HS-27A (cell line): ENCODE measurements around the gene NLGN1.
"Not testable (repeated sequence)": the region's sequence is repeated elsewhere in the genome, so short reads cannot be mapped to it uniquely, and the experiment has no call there.

Experiments
- DNase-seq: peaks from one replicate; pipeline ENCODE4 v3.0.0-alpha.2; 2012; ENCODE audit warnings: low read depth, missing footprints

NLGN1 gene

GRCh38 chr3:173567997-173568396, 170.5 kb downstream of the NLGN1 start:
- no peak for DNase-seq

DNA sequence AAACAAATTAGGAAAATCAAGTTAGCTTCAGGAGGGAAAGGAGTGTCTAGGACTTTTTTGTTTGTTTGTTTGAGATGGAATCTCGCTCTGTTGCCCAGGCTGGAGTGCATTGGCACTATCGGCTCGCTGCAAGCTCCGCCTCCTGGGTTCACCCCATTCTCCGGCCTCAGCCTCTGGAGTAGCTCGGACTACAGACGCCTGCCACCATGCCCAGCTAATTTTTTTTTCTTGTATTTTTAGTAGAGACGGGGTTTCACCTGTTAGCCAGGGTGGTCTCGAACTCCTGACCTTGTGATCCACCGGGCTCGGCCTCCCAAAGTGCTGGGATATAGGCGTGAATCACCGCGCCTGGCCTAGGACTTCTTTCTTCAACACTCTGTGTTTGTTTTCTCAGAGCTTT, 171.1 kb downstream of the NLGN1 start:
- DNase-seq = no peak

GRCh38 chr3:173583496-173583895, 186.0 kb downstream of the NLGN1 start:
- DNase-seq = no peak

DNA sequence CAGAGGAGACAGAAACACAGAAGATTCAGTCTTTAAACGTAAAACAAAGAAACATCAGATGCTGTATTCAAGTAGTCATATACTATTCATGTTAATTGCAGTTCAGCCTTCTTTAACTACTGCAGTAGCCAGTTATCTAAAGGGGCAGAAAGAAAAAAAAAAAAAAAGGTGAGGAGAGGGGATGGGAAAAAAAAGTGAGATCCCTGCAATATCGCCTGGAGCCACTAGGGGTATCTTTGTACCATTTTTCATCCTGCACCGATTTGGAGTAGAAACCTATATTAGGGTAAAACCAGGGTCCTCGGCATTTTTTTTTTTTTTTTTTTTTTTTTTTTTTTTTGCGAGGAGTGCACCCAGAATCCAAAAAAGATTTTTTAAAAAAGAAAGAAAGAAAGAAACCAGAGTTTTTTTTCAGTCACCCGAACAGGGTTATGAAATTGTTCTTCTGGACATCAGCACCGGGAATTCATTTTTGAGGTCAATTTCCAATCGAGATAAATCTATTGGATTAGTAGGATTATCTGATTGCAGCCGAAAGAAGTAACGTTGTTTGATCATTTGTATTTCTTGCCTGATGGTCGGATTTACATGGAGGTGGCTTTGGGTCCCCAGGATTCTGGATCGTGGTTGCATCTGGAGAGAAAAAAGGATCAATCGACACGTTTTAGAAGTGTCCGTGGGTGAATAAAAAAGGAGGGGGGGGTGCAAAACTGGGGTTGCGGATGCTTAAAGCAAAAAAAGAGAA, 186.7 kb downstream of the NLGN1 start:
- DNase-seq = no peak

- no peak for DNase-seq
Measured at GRCh38 chr3:173584838-173585831, 187.6 kb downstream of the NLGN1 start.

DNA sequence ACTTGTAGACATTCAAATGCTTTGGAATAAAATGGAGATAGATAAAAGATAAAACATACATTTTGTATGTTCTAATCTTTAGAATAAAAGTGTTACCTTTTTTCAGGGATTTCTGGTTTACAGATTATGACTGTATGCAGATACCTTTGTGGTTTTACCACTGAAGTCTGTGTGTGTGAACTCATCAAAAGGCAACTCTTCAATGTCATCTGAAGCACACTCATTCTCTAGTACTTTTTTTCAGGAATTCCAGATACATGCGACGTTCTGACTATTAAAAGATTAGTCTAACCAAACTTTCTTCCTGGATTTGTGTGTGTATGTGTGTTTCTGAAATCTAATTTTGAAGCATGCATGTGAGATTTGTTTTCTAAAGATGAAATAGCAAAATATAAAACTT, 188.6 kb downstream of the NLGN1 start:
- no peak for DNase-seq

GRCh38 chr3:173587055-173587454, 189.5 kb downstream of the NLGN1 start:
- DNase-seq = no peak

DNA sequence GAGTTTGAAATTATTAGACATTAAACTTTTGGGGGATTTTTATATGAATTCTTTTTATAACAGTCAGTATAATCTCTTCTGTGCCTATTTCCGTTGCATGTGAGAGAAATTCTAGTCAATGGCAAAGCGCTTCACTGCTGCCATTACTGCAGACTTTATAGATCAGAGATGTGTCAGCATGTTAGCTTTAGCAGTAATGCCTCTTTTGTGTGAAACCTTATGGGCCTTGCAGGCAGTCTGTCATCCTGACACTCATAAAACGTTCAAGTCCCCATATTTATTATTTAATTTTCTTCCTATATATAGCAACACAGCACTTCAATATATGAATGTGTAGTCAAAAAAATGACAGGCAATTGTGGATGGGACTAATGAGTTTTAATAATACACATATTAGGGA, 191.0 kb downstream of the NLGN1 start:
- DNase-seq = no peak

- DNase-seq = no peak
Measured at GRCh38 chr3:173589116-173589515, 191.6 kb downstream of the NLGN1 start.

DNA sequence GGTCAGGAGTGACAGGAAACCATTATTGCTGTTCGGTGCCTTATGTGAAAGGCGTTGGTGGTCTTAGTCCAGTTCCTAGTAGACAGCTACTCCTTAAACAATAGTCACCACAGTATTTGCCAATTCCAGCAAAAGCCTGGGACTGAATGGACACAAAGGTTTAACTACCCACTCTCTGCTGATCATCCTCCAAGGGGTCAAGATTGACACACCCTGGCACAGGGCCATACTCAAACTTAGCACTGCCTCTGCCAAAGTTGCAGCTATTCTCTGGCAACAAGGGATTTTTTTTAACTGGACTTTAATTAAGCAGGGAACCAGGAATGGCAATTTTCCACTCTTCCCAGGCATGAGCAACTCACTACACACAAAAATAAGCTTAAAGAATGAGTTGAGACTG, 193.9 kb downstream of the NLGN1 start:
- DNase-seq = no peak

- DNase-seq = not testable (repeated sequence)
Measured at GRCh38 chr3:173594881-173595280, 197.3 kb downstream of the NLGN1 start.

- DNase-seq = no peak
Measured at GRCh38 chr3:173599673-173600072, 202.1 kb downstream of the NLGN1 start.

DNA sequence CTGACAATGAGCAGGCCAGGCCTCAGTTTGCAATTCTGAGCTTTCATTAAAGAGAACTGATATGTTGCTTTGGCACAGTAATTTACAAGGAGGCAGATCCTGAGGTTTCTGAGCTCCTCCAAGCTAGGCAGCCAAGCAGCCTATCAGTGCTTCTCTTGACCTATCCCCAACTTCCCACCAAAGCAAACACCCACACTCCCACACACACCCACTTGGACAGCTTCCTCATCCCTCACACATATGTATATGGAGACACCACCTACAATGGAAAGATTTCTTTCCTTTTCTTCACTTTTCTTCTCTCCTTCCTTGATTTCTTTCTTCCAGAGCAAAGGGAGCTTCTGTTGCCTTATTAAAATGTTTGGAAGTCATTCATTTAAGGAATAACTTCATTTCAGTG, 217.0 kb downstream of the NLGN1 start:
- no peak for DNase-seq

GRCh38 chr3:173615661-173616060, 218.1 kb downstream of the NLGN1 start:
- no peak for DNase-seq

DNA sequence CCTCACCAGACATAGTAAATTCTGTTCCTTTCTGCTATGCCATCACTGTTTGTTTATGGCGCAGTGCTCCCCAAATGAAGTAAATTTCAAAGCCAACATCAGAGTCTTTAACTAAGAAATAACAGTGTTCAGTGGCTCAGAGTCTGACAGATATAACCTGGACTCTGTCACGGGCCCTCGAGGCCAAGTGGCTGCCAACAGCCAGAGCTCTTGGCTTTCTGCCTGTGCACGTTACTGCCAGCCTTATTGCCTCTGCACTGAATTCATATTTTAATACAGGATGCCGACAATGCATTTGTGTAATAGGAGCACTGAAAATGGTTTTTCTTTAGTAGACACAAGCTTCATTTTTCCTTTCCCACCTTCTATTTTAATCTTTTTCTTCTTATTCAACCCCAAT, 219.9 kb downstream of the NLGN1 start:
- DNase-seq = no peak

- no peak for DNase-seq
Measured at GRCh38 chr3:173618148-173618547, 220.6 kb downstream of the NLGN1 start.

- no peak for DNase-seq
Measured at GRCh38 chr3:173618703-173619102, 221.2 kb downstream of the NLGN1 start.

DNA sequence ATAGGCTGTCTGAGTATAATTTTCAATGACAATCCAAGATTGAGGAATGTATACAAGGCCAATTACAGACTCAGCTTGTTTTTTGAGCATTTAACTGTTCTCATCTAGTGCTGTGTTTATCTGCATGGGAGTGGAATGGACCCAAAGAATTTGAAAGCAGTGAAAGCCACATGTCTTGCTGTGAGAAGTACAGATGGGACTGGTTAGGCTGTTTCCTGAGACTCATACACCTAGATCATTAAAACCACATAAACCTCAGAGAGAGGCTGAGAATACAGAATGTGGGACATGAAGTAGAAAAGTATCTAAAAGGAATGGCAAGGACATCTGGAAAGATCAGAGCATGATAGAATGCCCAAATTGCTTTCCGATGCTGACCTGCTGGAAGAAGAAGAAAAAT, 224.6 kb downstream of the NLGN1 start:
- DNase-seq = no peak

- DNase-seq = no peak
Measured at GRCh38 chr3:173624086-173624485, 226.5 kb downstream of the NLGN1 start.

DNA sequence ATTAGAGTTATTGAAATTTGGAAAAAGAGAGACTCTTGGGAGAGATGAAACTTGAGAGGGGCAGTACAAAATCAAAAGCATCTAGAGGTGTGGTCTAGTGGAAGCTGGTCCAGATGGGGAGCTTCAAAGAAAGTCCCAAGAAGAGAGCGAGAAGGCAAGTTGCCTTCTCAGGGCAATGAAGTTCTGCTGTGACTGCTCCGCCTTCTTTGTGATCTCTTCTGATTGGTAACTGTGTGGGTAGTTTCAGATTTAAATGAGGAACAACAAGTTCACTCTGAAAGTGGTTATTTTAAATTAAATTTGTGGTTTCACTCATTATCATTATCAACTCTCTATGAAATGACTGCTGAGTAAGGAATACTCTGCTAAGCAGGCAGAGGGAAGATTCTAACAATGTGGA, 233.3 kb downstream of the NLGN1 start:
- DNase-seq = no peak

DNA sequence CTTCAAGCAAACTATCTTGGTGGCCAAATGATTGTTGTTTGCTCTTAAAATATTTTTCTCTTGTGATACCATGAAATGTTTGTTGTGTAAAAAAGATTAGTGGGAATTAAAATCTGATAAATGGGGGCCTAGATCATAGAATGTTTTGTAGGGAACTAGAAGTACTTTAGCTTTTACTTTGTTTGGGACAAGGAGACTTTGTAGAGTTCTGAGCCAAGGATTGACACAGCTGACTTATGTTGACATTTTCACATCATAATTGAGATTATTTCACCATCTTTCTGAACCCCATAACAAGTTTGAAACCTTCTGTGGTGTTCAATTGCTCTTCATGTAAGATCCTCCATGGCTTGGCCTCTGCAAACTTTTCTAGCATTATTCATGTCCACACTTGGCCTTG, 235.4 kb downstream of the NLGN1 start:
- DNase-seq = no peak

DNA sequence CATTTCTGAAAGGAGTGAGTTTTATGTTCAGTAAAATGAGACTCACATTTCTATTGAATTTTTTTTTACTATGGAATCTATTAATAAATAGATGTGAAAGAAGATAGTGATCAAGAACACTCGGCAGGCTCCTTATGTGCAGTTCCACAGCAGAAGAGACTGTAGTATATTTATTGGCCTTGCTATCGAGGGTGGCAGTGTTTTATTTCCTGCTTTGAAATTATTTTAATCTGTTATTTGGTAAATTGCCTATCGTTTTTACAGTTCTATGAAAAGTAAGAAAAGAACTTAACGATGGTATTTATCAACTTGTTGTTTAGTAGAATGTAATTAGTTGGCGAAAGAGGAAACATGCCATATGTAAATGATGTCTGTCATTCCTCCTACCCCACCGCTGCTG, 238.3 kb downstream of the NLGN1 start:
- DNase-seq = no peak

DNA sequence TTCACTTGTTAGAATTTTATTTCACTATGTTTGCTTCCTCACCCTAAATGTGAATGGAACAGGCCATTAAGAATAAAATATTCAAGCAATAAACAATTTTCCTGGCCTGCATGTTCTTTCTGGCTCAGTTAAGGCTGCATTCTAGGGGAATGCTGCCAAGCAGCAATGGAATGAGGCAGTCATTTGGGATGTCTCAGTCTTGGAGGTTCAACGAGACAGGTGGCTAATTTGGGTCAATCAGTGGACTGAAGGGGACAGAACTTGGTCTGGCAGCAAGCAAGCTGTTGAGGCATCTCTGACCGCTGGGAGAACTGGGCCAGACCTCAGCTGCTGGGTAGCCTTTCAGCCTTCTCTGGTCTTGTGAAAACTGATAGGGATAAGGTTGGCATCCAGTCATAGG, 241.6 kb downstream of the NLGN1 start:
- no peak for DNase-seq
